HEK293T (cell line): ENCODE results near the gene GRIK4.

Source experiments
- CTCF ChIA-PET: fragments of 350-600 bp; formaldehyde crosslinking; extraction: SDS; loops from one replicate; lab custom pipeline; 2021; ENCODE audit warnings: antibody characterized with exemption, inconsistent platforms; lab: Yijun Ruan, JAX
- POLR2A ChIA-PET: fragments of 350-600 bp; formaldehyde crosslinking; extraction: SDS; loops from one replicate; lab custom pipeline; 2020; ENCODE audit warnings: antibody characterized with exemption, inconsistent platforms; lab: Yijun Ruan, JAX
- DNase-seq: peaks from one replicate; pipeline ENCODE4 v3.0.0; 2012; ENCODE audit warnings: mixed read lengths; ENCODE audit errors: extremely low spot score
- ARNT ChIP-seq: fragments of 450-650 bp; IDR thresholded peaks from 2 replicates; pipeline ENCODE4 v1.6.1; 2017; ENCODE audit warnings: mild to moderate bottlenecking
- BHLHE40 ChIP-seq: fragments of 450-650 bp; IDR thresholded peaks from 2 replicates; pipeline ENCODE4 v1.6.1; 2016; ENCODE audit warnings: mild to moderate bottlenecking, moderate library complexity, borderline replicate concordance
- CTBP1 ChIP-seq: fragments of 450-650 bp; IDR thresholded peaks from 2 replicates; pipeline ENCODE4 v1.6.1; 2016; ENCODE audit warnings: borderline replicate concordance
- ELF4 ChIP-seq: fragments of 450-650 bp; IDR thresholded peaks from 2 replicates; pipeline ENCODE4 v1.6.1; 2017; ENCODE audit warnings: antibody characterized with exemption
- FOXA1 ChIP-seq: fragments of 450-650 bp; IDR thresholded peaks from 2 replicates; pipeline ENCODE4 v1.6.1; 2016; ENCODE audit warnings: mild to moderate bottlenecking
- FOXK2 ChIP-seq: fragments of 450-650 bp; IDR thresholded peaks from 2 replicates; pipeline ENCODE4 v1.6.1; 2016; ENCODE audit warnings: mild to moderate bottlenecking
- FOXM1 ChIP-seq: fragments of 450-650 bp; IDR thresholded peaks from 2 replicates; pipeline ENCODE4 v1.6.1; 2017; ENCODE audit warnings: mild to moderate bottlenecking, borderline replicate concordance
- HDGF ChIP-seq: fragments of 450-650 bp; IDR thresholded peaks from 2 replicates; pipeline ENCODE4 v1.6.1; 2017; ENCODE audit warnings: antibody characterized with exemption, borderline replicate concordance
- L3MBTL2 ChIP-seq: fragments of 450-650 bp; conservative IDR thresholded peaks from 2 replicates; pipeline ENCODE4 v1.6.1; 2016; ENCODE audit warnings: mild to moderate bottlenecking
- LEF1 ChIP-seq: fragments of 450-650 bp; IDR thresholded peaks from 2 replicates; pipeline ENCODE4 v1.6.1; 2017; ENCODE audit warnings: mild to moderate bottlenecking, borderline replicate concordance
- NFRKB ChIP-seq: fragments of 450-650 bp; IDR thresholded peaks from 2 replicates; pipeline ENCODE4 v1.6.1; 2016; ENCODE audit warnings: mild to moderate bottlenecking, moderate library complexity
- PKNOX1 ChIP-seq: fragments of 450-650 bp; IDR thresholded peaks from 2 replicates; pipeline ENCODE4 v1.6.1; 2016
- SP1 ChIP-seq: fragments of 450-650 bp; IDR thresholded peaks from 2 replicates; pipeline ENCODE4 v1.6.1; 2017
- SUZ12 ChIP-seq: fragments of 450-650 bp; IDR thresholded peaks from 2 replicates; pipeline ENCODE4 v1.6.1; 2016; ENCODE audit warnings: mild to moderate bottlenecking
- TARDBP ChIP-seq: fragments of 450-650 bp; IDR thresholded peaks from 2 replicates; pipeline ENCODE4 v1.6.1; 2016
- ZNF384 ChIP-seq: fragments of 450-650 bp; IDR thresholded peaks from 2 replicates; pipeline ENCODE4 v1.6.1; 2016

The GRIK4 gene

GRCh38 chr11:120536091-120536796 is 24.7 kb downstream of the GRIK4 start:
- POLR2A ChIA-PET: no interaction called here
- DNase-seq: no peak
- TF ChIP-seq CTBP1 (no peak), TARDBP (no peak), PKNOX1 (no peak), NFRKB (no peak), LEF1 (no peak), HDGF (no peak), SUZ12 (no peak), SP1 (no peak), L3MBTL2 (no peak), FOXA1 (no peak), FOXK2 (no peak), ARNT (no peak)
- CTCF ChIA-PET: no interaction called here

GRCh38 chr11:120536797-120537169 is 25.2 kb downstream of the GRIK4 start:
- ChIA-PET POLR2A (no interaction called here), CTCF (no interaction called here)
- DNase-seq: no peak
- no peak for TF ChIP-seq FOXK2
- TF ChIP-seq LEF1: no peak
- no peak for TF ChIP-seq FOXA1
- no peak for TF ChIP-seq ZNF384
- no peak for TF ChIP-seq SP1
- TF ChIP-seq ARNT: no peak
- TF ChIP-seq SUZ12: no peak
- TF ChIP-seq L3MBTL2: no peak
- TF ChIP-seq HDGF: no peak
- no peak for TF ChIP-seq FOXM1
- TF ChIP-seq PKNOX1: no peak

- no peak for DNase-seq
- TF ChIP-seq FOXM1: no peak
- TF ChIP-seq SP1: no peak
- no peak for TF ChIP-seq FOXK2
- no peak for TF ChIP-seq L3MBTL2
- TF ChIP-seq FOXA1: no peak
- TF ChIP-seq BHLHE40: no peak
- no peak for TF ChIP-seq ZNF384
- TF ChIP-seq ELF4: no peak
- TF ChIP-seq TARDBP: no peak
- TF ChIP-seq NFRKB: no peak
- TF ChIP-seq HDGF: no peak
- TF ChIP-seq ARNT: no peak
- ChIA-PET CTCF (no interaction called here), POLR2A (no interaction called here)
These were observed 26.4 kb downstream of the GRIK4 start for GRCh38 chr11:120537996-120538395.

GRCh38 chr11:120538707-120539106 is 27.2 kb downstream of the GRIK4 start:
- ChIA-PET CTCF (no interaction called here), POLR2A (no interaction called here)
- TF ChIP-seq ARNT (no peak), BHLHE40 (no peak), NFRKB (no peak), CTBP1 (no peak), SP1 (no peak), FOXK2 (no peak), SUZ12 (no peak), LEF1 (no peak), ZNF384 (no peak), ELF4 (no peak), FOXM1 (no peak), HDGF (no peak), PKNOX1 (no peak), TARDBP (no peak), L3MBTL2 (no peak), FOXA1 (no peak)
- no peak for DNase-seq

- POLR2A ChIA-PET: no interaction called here
- CTCF ChIA-PET: no interaction called here
- no peak for DNase-seq
- no peak for TF ChIP-seq ARNT
- TF ChIP-seq SP1: no peak
- TF ChIP-seq LEF1: no peak
- TF ChIP-seq FOXK2: no peak
- no peak for TF ChIP-seq L3MBTL2
- TF ChIP-seq PKNOX1: no peak
- TF ChIP-seq ZNF384: no peak
- TF ChIP-seq SUZ12: no peak
- TF ChIP-seq CTBP1: no peak
- no peak for TF ChIP-seq ELF4
- TF ChIP-seq FOXM1: no peak
- no peak for TF ChIP-seq BHLHE40
- TF ChIP-seq TARDBP: no peak
- TF ChIP-seq NFRKB: no peak
- TF ChIP-seq HDGF: no peak
- no peak for TF ChIP-seq FOXA1
These were observed 28.3 kb downstream of the GRIK4 start for GRCh38 chr11:120539667-120540369.
